Cardiac fibroblast (primary cell): ENCODE measurements around the gene SCMH1.
"Not testable (repeated sequence)": the region's sequence is repeated elsewhere in the genome, so short reads cannot be mapped to it uniquely, and the experiment has no call there.

ENCODE experiments used
- DNase-seq, 2 donors: peaks; one replicate each; pipeline versions ENCODE4 v3.0.0 to v3.0.0-alpha.2; 2010; ENCODE audit warnings: low read depth in 2 of 2
- H3K4me3 ChIP-seq, 2 donors: replicated peaks in 1 of 2; 1 replicate in 1 of 2; 2 replicates in 1 of 2; pipeline ENCODE4 v1.5.1; 2011; ENCODE audit warnings: low read depth in 2 of 2, low read length in 2 of 2, mild to moderate bottlenecking in 2 of 2, moderate library complexity in 1 of 2
- TF ChIP-seq, protein P1 (sequence below): IDR thresholded peaks from one replicate; pipeline ENCODE4 v1.5.1; 2011; ENCODE audit warnings: low read depth, mild to moderate bottlenecking, low read length, inconsistent platforms

The SCMH1 gene

GRCh38 chr1:41199375-41199774 lies 42.7 kb downstream of the SCMH1 start:
- TF ChIP-seq, protein P1, sequence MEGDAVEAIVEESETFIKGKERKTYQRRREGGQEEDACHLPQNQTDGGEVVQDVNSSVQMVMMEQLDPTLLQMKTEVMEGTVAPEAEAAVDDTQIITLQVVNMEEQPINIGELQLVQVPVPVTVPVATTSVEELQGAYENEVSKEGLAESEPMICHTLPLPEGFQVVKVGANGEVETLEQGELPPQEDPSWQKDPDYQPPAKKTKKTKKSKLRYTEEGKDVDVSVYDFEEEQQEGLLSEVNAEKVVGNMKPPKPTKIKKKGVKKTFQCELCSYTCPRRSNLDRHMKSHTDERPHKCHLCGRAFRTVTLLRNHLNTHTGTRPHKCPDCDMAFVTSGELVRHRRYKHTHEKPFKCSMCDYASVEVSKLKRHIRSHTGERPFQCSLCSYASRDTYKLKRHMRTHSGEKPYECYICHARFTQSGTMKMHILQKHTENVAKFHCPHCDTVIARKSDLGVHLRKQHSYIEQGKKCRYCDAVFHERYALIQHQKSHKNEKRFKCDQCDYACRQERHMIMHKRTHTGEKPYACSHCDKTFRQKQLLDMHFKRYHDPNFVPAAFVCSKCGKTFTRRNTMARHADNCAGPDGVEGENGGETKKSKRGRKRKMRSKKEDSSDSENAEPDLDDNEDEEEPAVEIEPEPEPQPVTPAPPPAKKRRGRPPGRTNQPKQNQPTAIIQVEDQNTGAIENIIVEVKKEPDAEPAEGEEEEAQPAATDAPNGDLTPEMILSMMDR, result no peak
- no peak for DNase-seq
- H3K4me3 ChIP-seq, result no peak overlapping the region

DNA sequence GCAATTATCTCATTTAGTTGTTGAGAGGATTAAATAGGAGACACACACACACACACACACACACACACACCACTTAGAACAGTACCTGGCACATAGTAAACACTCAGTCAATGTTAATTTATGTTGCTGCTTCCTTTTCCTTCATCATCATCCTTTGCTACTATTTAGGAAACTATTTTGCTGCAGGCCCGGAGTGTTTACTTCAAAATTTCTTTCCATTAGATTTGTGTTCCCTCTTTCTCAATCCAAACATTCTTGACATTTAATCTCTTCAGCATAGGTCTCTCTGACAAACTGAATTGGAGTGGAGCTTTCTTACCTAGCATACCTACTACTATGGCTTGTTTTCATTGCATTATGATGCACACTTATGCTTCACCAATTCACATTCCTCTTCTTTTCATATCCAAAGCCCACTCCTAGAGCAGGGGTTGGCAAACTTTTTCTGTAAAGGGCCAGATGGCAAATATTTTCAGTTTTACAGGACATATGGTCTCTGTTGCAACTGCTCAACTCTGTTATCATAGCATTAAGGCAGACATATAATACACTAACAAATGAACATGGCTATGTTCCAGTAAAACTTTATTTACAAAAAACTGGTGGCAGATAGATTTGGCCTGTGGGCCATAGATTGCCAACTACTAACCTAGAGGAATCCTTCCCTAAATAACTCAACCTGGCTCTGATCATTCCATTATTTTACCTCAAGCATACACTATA lies 49.5 kb downstream of the SCMH1 start:
- peak in 1 of 2 donors; percentile 23 for DNase-seq
- H3K4me3 ChIP-seq, result no peak overlapping the region
- TF ChIP-seq, protein P1, result no peak

GRCh38 chr1:41184446-41184845 lies 57.7 kb downstream of the SCMH1 start:
- H3K4me3 ChIP-seq, result no peak overlapping the region
- TF ChIP-seq, protein P1, result no peak
- no peak for DNase-seq

GRCh38 chr1:41178230-41178629 lies 63.9 kb downstream of the SCMH1 start:
- H3K4me3 ChIP-seq, DNase-seq: not testable (repeated sequence)

GRCh38 chr1:41175546-41175945 lies 66.6 kb downstream of the SCMH1 start:
- no peak overlapping the region for H3K4me3 ChIP-seq
- TF ChIP-seq, protein P1, result no peak
- DNase-seq, result peak; percentile 38 to 57

GRCh38 chr1:41174170-41174569 lies 67.9 kb downstream of the SCMH1 start:
- DNase-seq, result no peak
- TF ChIP-seq, protein P1, result no peak
- H3K4me3 ChIP-seq, result no peak overlapping the region

GRCh38 chr1:41173651-41174050 lies 68.5 kb downstream of the SCMH1 start:
- TF ChIP-seq, protein P1, result no peak
- DNase-seq, result no peak
- H3K4me3 ChIP-seq, result no peak overlapping the region
